Right atrium auricular region (tissue), 2 donors: ENCODE results near the gene CAMK1D. TPM values are rescaled to one million over a fixed set of nuclear protein-coding genes. Genes with fewer than 3 reads are reported as not detected.
A peak's percentile ranks its signal among the peaks of the same experiment; 100 is the strongest.

ENCODE experiments used
- DNase-seq: peaks from one replicate; pipeline ENCODE4 v3.0.0-alpha.2; 2019; ENCODE audit warnings: low spot score
- H3K27ac ChIP-seq, 2 donors: fragments of 200-600 bp; sonication (generic); 1 replicate in 1 of 2; 2 replicates in 1 of 2; pipeline ENCODE4 v1.5.1; 2016 to 2019
- H3K27me3 ChIP-seq, 2 donors: fragments of 200-600 bp; sonication (generic); one replicate each; pipeline versions ENCODE4 v1.5.1 to v1.6.0; 2017 to 2019
- H3K36me3 ChIP-seq: fragments of 200-600 bp; sonication (generic); one replicate; pipeline ENCODE4 v1.5.1; 2016
- H3K4me1 ChIP-seq, 2 donors: fragments of 200-600 bp; sonication (generic); one replicate each; pipeline versions ENCODE4 v1.5.1 to v1.6.0; 2017 to 2019
- H3K4me3 ChIP-seq, 2 donors: fragments of 200-600 bp; sonication (generic); 1 replicate in 1 of 2; 2 replicates in 1 of 2; pipeline ENCODE4 v1.5.1; 2017 to 2019; ENCODE audit warnings: mild to moderate bottlenecking in 1 of 2, moderate library complexity in 1 of 2
- H3K9me3 ChIP-seq, 2 donors: fragments of 200-600 bp; sonication (generic); one replicate each; pipeline ENCODE4 v1.5.1; 2019
- CTCF ChIP-seq, 2 donors: fragments of 200-600 bp; sonication (generic); IDR thresholded peaks; one replicate each; pipeline ENCODE4 v1.5.1; 2019; ENCODE audit warnings: antibody characterized with exemption in 2 of 2
- total RNA-seq, 2 donors: library from RNA; depleted of rRNA; stranded (reverse); fragments of >200 nt; gene quantifications; one replicate each; pipeline ENCODE4 v1.1.0, GENCODE V29; 2016

Gene CAMK1D
- total RNA-seq, 2 donors from 2014 or later: 24.5 to 27.2 TPM

DNA sequence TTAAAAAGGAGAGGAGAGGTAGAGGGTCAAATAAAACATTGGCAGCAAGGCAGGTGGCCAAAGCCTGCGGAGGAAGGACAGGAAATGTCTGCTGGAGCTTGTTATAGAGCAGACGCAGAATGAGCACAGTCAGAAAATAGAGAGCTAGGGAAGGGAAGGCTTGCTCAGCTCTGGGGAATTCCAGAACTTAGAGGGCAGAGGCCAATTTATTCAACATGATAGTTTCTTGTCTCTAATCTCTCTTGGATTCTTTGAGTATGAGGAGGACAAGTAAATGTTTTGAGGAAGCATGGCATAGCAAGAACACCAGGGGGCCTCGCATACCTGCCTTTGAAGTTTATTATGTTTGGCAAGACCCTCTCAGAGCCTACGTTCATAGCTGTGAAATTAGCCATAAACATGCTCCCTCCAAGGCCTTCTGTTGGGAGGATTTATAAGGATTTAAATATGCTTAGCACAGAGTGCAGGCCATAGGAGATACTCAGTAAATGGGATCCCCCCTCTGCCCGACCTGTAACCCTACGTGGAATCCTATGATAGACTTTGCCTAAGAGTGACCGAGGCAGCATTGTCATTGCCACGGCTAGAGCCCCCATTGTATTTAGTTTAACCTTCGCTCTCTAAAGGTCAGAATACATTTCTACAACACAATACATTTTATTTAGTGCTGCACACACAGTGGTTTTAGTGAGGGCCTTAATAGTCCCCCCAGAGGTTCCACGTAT lies 358.3 kb downstream of the CAMK1D start:
- TF ChIP-seq CTCF (IDR thresholded peaks at IDR 0.05): peak in 1 of 2 donors; percentile 55
- no peaks in the 10 kb centered on the region for H3K36me3 ChIP-seq
- peaks cover 0 to 60% of the 10 kb centered on the region in 2 donors for H3K4me1 ChIP-seq
- H3K27ac ChIP-seq: peak overlapping the region; percentile 77 to 82
- no peak overlapping the region for H3K4me3 ChIP-seq
- no peaks in the 10 kb centered on the region for H3K9me3 ChIP-seq
- no peaks in the 10 kb centered on the region for H3K27me3 ChIP-seq
- peak; percentile 58 for DNase-seq

- peaks cover 0 to 53% of the 10 kb centered on the region in 2 donors for H3K4me1 ChIP-seq
- no peak for DNase-seq
- no peaks in the 10 kb centered on the region for H3K9me3 ChIP-seq
- no peak for TF ChIP-seq CTCF (IDR thresholded peaks at IDR 0.05)
- H3K27ac ChIP-seq: peak overlapping the region; percentile 46 to 82
- no peak overlapping the region for H3K4me3 ChIP-seq
- H3K27me3 ChIP-seq: no peaks in the 10 kb centered on the region
- H3K36me3 ChIP-seq: no peaks in the 10 kb centered on the region
Measured at GRCh38 chr10:12709000-12709401, 359.7 kb downstream of the CAMK1D start.

DNA sequence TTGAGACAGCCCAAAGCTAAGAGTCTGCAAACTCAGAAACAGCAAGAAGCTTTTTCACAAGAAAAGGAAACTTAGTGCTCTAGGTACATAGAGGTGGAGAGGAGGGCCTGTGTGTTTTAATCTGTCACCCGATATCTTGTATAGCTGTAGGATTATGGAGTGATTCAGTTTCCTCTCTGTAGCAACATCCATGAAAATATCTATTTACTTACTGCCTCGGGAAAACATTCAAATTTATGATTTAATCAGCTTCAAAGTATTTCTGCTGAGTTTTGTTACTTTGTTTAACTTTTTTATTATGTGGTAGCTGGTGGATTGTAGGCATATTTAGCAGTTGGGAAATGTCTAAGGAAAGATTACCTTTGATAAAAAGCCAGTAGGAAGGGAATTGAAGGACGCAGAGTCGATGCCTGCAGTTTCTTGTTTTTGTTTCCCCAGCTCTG lies 360.2 kb downstream of the CAMK1D start:
- peaks cover 0 to 47% of the 10 kb centered on the region in 2 donors for H3K4me1 ChIP-seq
- TF ChIP-seq CTCF (IDR thresholded peaks at IDR 0.05): no peak
- peak overlapping the region in 1 of 2 donors; percentile 82 for H3K27ac ChIP-seq
- no peaks in the 10 kb centered on the region for H3K9me3 ChIP-seq
- DNase-seq: no peak
- H3K4me3 ChIP-seq: no peak overlapping the region
- H3K36me3 ChIP-seq: no peaks in the 10 kb centered on the region
- H3K27me3 ChIP-seq: no peaks in the 10 kb centered on the region

GRCh38 chr10:12710157-12710556 lies 360.8 kb downstream of the CAMK1D start:
- peaks cover 0 to 47% of the 10 kb centered on the region in 2 donors for H3K4me1 ChIP-seq
- H3K27me3 ChIP-seq: no peaks in the 10 kb centered on the region
- no peaks in the 10 kb centered on the region for H3K36me3 ChIP-seq
- H3K9me3 ChIP-seq: no peaks in the 10 kb centered on the region
- H3K27ac ChIP-seq: no peak overlapping the region
- no peak overlapping the region for H3K4me3 ChIP-seq
- no peak for TF ChIP-seq CTCF (IDR thresholded peaks at IDR 0.05)
- no peak for DNase-seq

GRCh38 chr10:12710594-12711349 lies 361.4 kb downstream of the CAMK1D start:
- no peaks in the 10 kb centered on the region for H3K27me3 ChIP-seq
- peaks cover 0 to 47% of the 10 kb centered on the region in 2 donors for H3K4me1 ChIP-seq
- DNase-seq: peak; percentile 87
- no peak overlapping the region for H3K27ac ChIP-seq
- no peaks in the 10 kb centered on the region for H3K36me3 ChIP-seq
- H3K9me3 ChIP-seq: no peaks in the 10 kb centered on the region
- no peak overlapping the region for H3K4me3 ChIP-seq
- TF ChIP-seq CTCF (IDR thresholded peaks at IDR 0.05): peak; percentile 86 to 95
